ENCODE data around the gene TMEM132D. TPM values are rescaled to one million over a fixed set of nuclear protein-coding genes. Genes with fewer than 3 reads are reported as not detected.

The TMEM132D gene
- total RNA-seq, 1 experiment from 2014 or later, result not detected

DNA sequence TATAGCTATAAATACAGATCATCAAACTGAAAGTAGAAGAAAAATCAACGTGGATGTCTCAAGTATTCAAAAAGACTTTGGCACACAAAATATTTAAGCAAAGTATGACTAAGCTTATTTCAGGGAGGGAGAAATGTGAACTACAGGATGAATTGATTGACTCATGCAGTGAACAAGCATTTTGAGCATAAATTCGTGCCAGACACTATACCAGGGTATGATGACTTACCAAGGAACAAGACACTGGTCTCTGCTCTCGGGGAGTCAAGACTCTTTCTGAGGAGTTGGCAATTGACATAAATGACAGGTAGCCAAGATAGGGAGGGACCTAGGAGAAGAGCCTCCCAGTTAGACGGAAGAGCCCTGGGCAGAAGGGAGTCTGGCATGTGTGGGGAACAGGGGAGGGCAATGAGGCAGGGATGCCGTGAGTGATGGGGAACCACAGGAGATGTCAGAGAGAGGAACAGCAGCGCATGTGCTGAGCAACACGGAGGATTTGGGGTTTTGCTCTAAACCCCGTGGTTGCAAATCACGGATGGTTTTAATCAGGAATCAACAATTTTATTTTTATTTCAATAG, 115.2 kb downstream of the TMEM132D start:
- Histone ChIP-seq H3K4me1 (ENCODE audit: insufficient read depth, low read length, poor library complexity, severe bottlenecking) (no peaks in the 10 kb centered on the region), H3K9me3 (ENCODE audit: low read depth, low read length, poor library complexity, severe bottlenecking) (peaks cover 15% of the 10 kb centered on the region), H3K36me3 (ENCODE audit: insufficient read depth, low read length, poor library complexity, severe bottlenecking) (no peaks in the 10 kb centered on the region), H3K4me3 (ENCODE audit: low read depth, low read length, poor library complexity, severe bottlenecking) (no peak overlapping the region), H3K27me3 (replicated peaks; ENCODE audit: insufficient read depth, low read depth, low read length, poor library complexity) (no peaks in the 10 kb centered on the region), H3K27ac (ENCODE audit: low read depth, low read length, poor library complexity, severe bottlenecking) (no peak overlapping the region)
- TF ChIP-seq, protein P1, sequence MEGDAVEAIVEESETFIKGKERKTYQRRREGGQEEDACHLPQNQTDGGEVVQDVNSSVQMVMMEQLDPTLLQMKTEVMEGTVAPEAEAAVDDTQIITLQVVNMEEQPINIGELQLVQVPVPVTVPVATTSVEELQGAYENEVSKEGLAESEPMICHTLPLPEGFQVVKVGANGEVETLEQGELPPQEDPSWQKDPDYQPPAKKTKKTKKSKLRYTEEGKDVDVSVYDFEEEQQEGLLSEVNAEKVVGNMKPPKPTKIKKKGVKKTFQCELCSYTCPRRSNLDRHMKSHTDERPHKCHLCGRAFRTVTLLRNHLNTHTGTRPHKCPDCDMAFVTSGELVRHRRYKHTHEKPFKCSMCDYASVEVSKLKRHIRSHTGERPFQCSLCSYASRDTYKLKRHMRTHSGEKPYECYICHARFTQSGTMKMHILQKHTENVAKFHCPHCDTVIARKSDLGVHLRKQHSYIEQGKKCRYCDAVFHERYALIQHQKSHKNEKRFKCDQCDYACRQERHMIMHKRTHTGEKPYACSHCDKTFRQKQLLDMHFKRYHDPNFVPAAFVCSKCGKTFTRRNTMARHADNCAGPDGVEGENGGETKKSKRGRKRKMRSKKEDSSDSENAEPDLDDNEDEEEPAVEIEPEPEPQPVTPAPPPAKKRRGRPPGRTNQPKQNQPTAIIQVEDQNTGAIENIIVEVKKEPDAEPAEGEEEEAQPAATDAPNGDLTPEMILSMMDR (conservative IDR thresholded peaks at IDR 0.05; ENCODE audit: low read depth, low read length), result no peak
- no peak for TF ChIP-seq EZH2 (IDR thresholded peaks at IDR 0.05; ENCODE audit: borderline replicate concordance, low read depth, low read length, poor library complexity, severe bottlenecking)
- BruUV-seq (replicated peaks), result no TSS peak
- intact Hi-C loops (cut with micrococcal nuclease; ENCODE audit: unreplicated experiment), result no loop called here
- DNase-seq (ENCODE audit: low spot score), result no peak
- CTCF ChIA-PET, result no interaction called here
- POLR2A ChIA-PET (ENCODE audit: low non-redundant PET), result no interaction called here

GRCh38 chr12:129779989-129780388, 123.8 kb downstream of the TMEM132D start:
- H3K36me3 ChIP-seq (ENCODE audit: insufficient read depth, low read length, poor library complexity, severe bottlenecking), result no peaks in the 10 kb centered on the region
- no peaks in the 10 kb centered on the region for H3K27me3 ChIP-seq (replicated peaks; ENCODE audit: insufficient read depth, low read depth, low read length, poor library complexity)
- intact Hi-C loops (cut with micrococcal nuclease; ENCODE audit: unreplicated experiment), result no loop called here
- ChIA-PET CTCF (no interaction called here), POLR2A (ENCODE audit: low non-redundant PET) (no interaction called here)
- no peak overlapping the region for H3K27ac ChIP-seq (ENCODE audit: low read depth, low read length, poor library complexity, severe bottlenecking)
- no peak for DNase-seq (ENCODE audit: low spot score)
- no peaks in the 10 kb centered on the region for H3K4me1 ChIP-seq (ENCODE audit: insufficient read depth, low read length, poor library complexity, severe bottlenecking)
- peaks cover 25% of the 10 kb centered on the region for H3K9me3 ChIP-seq (ENCODE audit: low read depth, low read length, poor library complexity, severe bottlenecking)
- no TSS peak for BruUV-seq (replicated peaks)
- no peak overlapping the region for H3K4me3 ChIP-seq (ENCODE audit: low read depth, low read length, poor library complexity, severe bottlenecking)
- no peak for TF ChIP-seq EZH2 (IDR thresholded peaks at IDR 0.05; ENCODE audit: borderline replicate concordance, low read depth, low read length, poor library complexity, severe bottlenecking)
- TF ChIP-seq, protein P1 (conservative IDR thresholded peaks at IDR 0.05; ENCODE audit: low read depth, low read length), result no peak

DNA sequence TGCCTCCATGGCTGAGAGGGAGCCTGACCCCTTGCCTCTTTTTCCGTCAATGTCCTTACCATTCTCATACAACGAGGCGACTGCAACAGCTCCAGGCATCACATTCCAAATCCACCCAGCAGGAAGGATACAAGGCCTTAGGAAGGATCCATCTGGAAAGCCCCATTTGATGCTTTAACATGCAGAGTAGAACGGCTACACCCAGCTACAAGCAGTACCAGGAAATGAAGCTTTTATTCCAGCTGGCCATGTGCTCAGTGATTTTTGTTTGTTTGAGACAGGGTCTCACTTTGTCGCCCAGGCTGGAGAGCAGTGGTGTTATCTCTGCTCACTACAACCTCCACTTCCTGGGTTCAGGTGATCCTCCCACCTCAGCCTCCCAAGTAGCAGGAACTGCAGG, 124.8 kb downstream of the TMEM132D start:
- POLR2A ChIA-PET (ENCODE audit: low non-redundant PET), result no interaction called here
- Histone ChIP-seq H3K4me1 (ENCODE audit: insufficient read depth, low read length, poor library complexity, severe bottlenecking) (no peaks in the 10 kb centered on the region), H3K27me3 (replicated peaks; ENCODE audit: insufficient read depth, low read depth, low read length, poor library complexity) (no peaks in the 10 kb centered on the region), H3K36me3 (ENCODE audit: insufficient read depth, low read length, poor library complexity, severe bottlenecking) (no peaks in the 10 kb centered on the region), H3K4me3 (ENCODE audit: low read depth, low read length, poor library complexity, severe bottlenecking) (no peak overlapping the region), H3K9me3 (ENCODE audit: low read depth, low read length, poor library complexity, severe bottlenecking) (peaks cover 23% of the 10 kb centered on the region), H3K27ac (ENCODE audit: low read depth, low read length, poor library complexity, severe bottlenecking) (no peak overlapping the region)
- TF ChIP-seq, protein P1 (conservative IDR thresholded peaks at IDR 0.05; ENCODE audit: low read depth, low read length), result no peak
- no peak for TF ChIP-seq EZH2 (IDR thresholded peaks at IDR 0.05; ENCODE audit: borderline replicate concordance, low read depth, low read length, poor library complexity, severe bottlenecking)
- DNase-seq (ENCODE audit: low spot score), result no peak
- BruUV-seq (replicated peaks), result no TSS peak
- CTCF ChIA-PET, result no interaction called here
- intact Hi-C loops (cut with micrococcal nuclease; ENCODE audit: unreplicated experiment), result no loop called here
